SJSA1 (cell line): ENCODE data around the gene ZNF8. TPM values are rescaled to one million over a fixed set of nuclear protein-coding genes. Genes with fewer than 3 reads are reported as not detected.
A peak's percentile ranks its signal among the peaks of the same experiment; 100 is the strongest.
"Not testable (repeated sequence)": the region's sequence is repeated elsewhere in the genome, so short reads cannot be mapped to it uniquely, and the experiment has no call there.

Experiments used
- DNase-seq, 2 experiments: peaks; one replicate each; pipeline ENCODE4 v3.0.0-alpha.2; 2015 to 2020; ENCODE audit warnings: low spot score in 2 of 2, low read depth in 1 of 2
- H3K27ac ChIP-seq: fragments of 250-450 bp; sonication (Bioruptor Pico); 2 replicates; pipeline ENCODE4 v1.5.1; 2020; ENCODE audit warnings: mild to moderate bottlenecking, moderate library complexity
- H3K27me3 ChIP-seq: fragments of 250-450 bp; sonication (Bioruptor Pico); replicated peaks from 2 replicates; pipeline ENCODE4 v1.5.1; 2020; ENCODE audit warnings: mild to moderate bottlenecking, moderate library complexity
- H3K36me3 ChIP-seq: fragments of 250-450 bp; sonication (Bioruptor Pico); 2 replicates; pipeline ENCODE4 v1.5.1; 2020; ENCODE audit warnings: mild to moderate bottlenecking
- H3K4me1 ChIP-seq: fragments of 250-450 bp; sonication (Bioruptor Pico); replicated peaks from 2 replicates; pipeline ENCODE4 v1.6.1; 2021; ENCODE audit warnings: mild to moderate bottlenecking
- H3K4me3 ChIP-seq: fragments of 250-450 bp; sonication (Bioruptor Pico); 2 replicates; pipeline ENCODE4 v1.5.1; 2020; ENCODE audit warnings: mild to moderate bottlenecking
- H3K9me3 ChIP-seq: fragments of 250-450 bp; sonication (Bioruptor Pico); replicated peaks from 2 replicates; pipeline ENCODE4 v1.5.1; 2020; ENCODE audit warnings: mild to moderate bottlenecking
- total RNA-seq: library from RNA; depleted of rRNA; stranded (reverse); fragments of >200 nt; shearing (Covaris generic); gene quantifications from 2 replicates; pipeline ENCODE4 v1.2.3, GENCODE V29; 2014

The ZNF8 gene
- total RNA-seq, 1 experiment from 2014 or later = 4.1 TPM

- H3K9me3 ChIP-seq = peaks cover 31% of the 10 kb centered on the region
- H3K4me1 ChIP-seq = peaks cover 6% of the 10 kb centered on the region; the same call in 1 of the 2 replicates
- no peaks in the 10 kb centered on the region for H3K27me3 ChIP-seq
- no peak for DNase-seq
- H3K27ac ChIP-seq = no peak overlapping the region
- peaks cover 79% of the 10 kb centered on the region for H3K36me3 ChIP-seq
- no peak overlapping the region for H3K4me3 ChIP-seq
Measured at GRCh38 chr19:58307736-58308135, 29.0 kb downstream of the ZNF8 start.

GRCh38 chr19:58310685-58311084 is 31.9 kb downstream of the ZNF8 start:
- peaks cover 93% of the 10 kb centered on the region for H3K36me3 ChIP-seq
- not testable (repeated sequence) for DNase-seq, H3K4me3 ChIP-seq

GRCh38 chr19:58311345-58311865 is 32.6 kb downstream of the ZNF8 start:
- H3K36me3 ChIP-seq = peaks cover 92% of the 10 kb centered on the region
- no peak overlapping the region for H3K27ac ChIP-seq
- H3K4me3 ChIP-seq = no peak overlapping the region
- DNase-seq = no peak
- H3K9me3 ChIP-seq = peaks cover 25% of the 10 kb centered on the region
- no peaks in the 10 kb centered on the region for H3K27me3 ChIP-seq
- no peaks in the 10 kb centered on the region for H3K4me1 ChIP-seq

More at GRCh38 chr19:58310685-58311084, 31.9 kb downstream of the ZNF8 start:
- H3K27me3 ChIP-seq, H3K27ac ChIP-seq, H3K4me1 ChIP-seq: not testable (repeated sequence)
- H3K9me3 ChIP-seq = peaks cover 31% of the 10 kb centered on the region

- H3K9me3 ChIP-seq = peaks cover 4% of the 10 kb centered on the region
- H3K4me3 ChIP-seq = no peak overlapping the region
- no peaks in the 10 kb centered on the region for H3K27me3 ChIP-seq
- peaks cover 55% of the 10 kb centered on the region for H3K36me3 ChIP-seq
- H3K4me1 ChIP-seq = no peaks in the 10 kb centered on the region
- DNase-seq = no peak
- H3K27ac ChIP-seq = no peak overlapping the region
Measured at GRCh38 chr19:58315580-58315979, 36.8 kb downstream of the ZNF8 start.

- H3K9me3 ChIP-seq = peaks cover 6% of the 10 kb centered on the region
- H3K4me1 ChIP-seq = no peaks in the 10 kb centered on the region
- H3K36me3 ChIP-seq = peaks cover 43% of the 10 kb centered on the region
- DNase-seq = no peak
- no peaks in the 10 kb centered on the region for H3K27me3 ChIP-seq
- H3K4me3 ChIP-seq = no peak overlapping the region
- H3K27ac ChIP-seq = no peak overlapping the region
Measured at GRCh38 chr19:58317476-58318072, 38.8 kb downstream of the ZNF8 start.

GRCh38 chr19:58318297-58318696 is 39.5 kb downstream of the ZNF8 start:
- Histone ChIP-seq H3K27ac (no peak overlapping the region), H3K4me1 (no peaks in the 10 kb centered on the region)
- no peak for DNase-seq

GRCh38 chr19:58319241-58319640 is 40.5 kb downstream of the ZNF8 start:
- peaks cover 2% of the 10 kb centered on the region; the same call in 1 of the 2 replicates for H3K9me3 ChIP-seq
- H3K36me3 ChIP-seq = peaks cover 27% of the 10 kb centered on the region
- no peak overlapping the region for H3K4me3 ChIP-seq
- H3K27ac ChIP-seq = no peak overlapping the region
- H3K27me3 ChIP-seq = no peaks in the 10 kb centered on the region
- no peak for DNase-seq
- no peaks in the 10 kb centered on the region for H3K4me1 ChIP-seq

More at GRCh38 chr19:58318297-58318696, 39.5 kb downstream of the ZNF8 start:
- H3K36me3 ChIP-seq = peaks cover 36% of the 10 kb centered on the region
- H3K9me3 ChIP-seq = peaks cover 6% of the 10 kb centered on the region
- H3K27me3 ChIP-seq = no peaks in the 10 kb centered on the region
- H3K4me3 ChIP-seq = no peak overlapping the region

- Histone ChIP-seq H3K9me3 (0 out of 2 replicates have a peak, but pooled peaks cover 2% of the 10 kb centered on the region), H3K36me3 (peaks cover 7% of the 10 kb centered on the region), H3K4me3 (peak overlapping the region; percentile 82), H3K27me3 (no peaks in the 10 kb centered on the region), H3K4me1 (peaks cover 11% of the 10 kb centered on the region), H3K27ac (no peak overlapping the region)
- no peak for DNase-seq
Measured at GRCh38 chr19:58325311-58326022, 46.7 kb downstream of the ZNF8 start.

GRCh38 chr19:58326501-58326913 is 47.8 kb downstream of the ZNF8 start:
- no peak for DNase-seq

GRCh38 chr19:58326914-58327726 is 48.4 kb downstream of the ZNF8 start, which contains the start of gene ZSCAN22:
ZSCAN22 (plus strand) TSS chr19:58326994; CDS start chr19:58334803, 7,809 bp downstream.
- Histone ChIP-seq H3K4me3 (peak within 1 kb of the TSS; percentile 82), H3K27ac (peak within 1 kb of the TSS; percentile 65), H3K27me3 (no peaks in the 10 kb centered on the region), H3K4me1 (peaks cover 11% of the 10 kb centered on the region), H3K9me3 (no peaks in the 10 kb centered on the region), H3K36me3 (peaks cover 5% of the 10 kb centered on the region)
- DNase-seq = peak; percentile 96 to 97

More at GRCh38 chr19:58326501-58326913, 47.8 kb downstream of the ZNF8 start:
- H3K4me1 ChIP-seq = peaks cover 11% of the 10 kb centered on the region
- H3K4me3 ChIP-seq = peak overlapping the region; percentile 82
- H3K27me3 ChIP-seq = no peaks in the 10 kb centered on the region
- H3K9me3 ChIP-seq = 0 out of 2 replicates have a peak, but pooled peaks cover 2% of the 10 kb centered on the region
- peaks cover 7% of the 10 kb centered on the region for H3K36me3 ChIP-seq
- no peak overlapping the region for H3K27ac ChIP-seq

GRCh38 chr19:58328999-58329398 is 50.2 kb downstream of the ZNF8 start:
- Histone ChIP-seq H3K4me1 (peaks cover 11% of the 10 kb centered on the region), H3K9me3 (no peaks in the 10 kb centered on the region), H3K4me3 (no peak overlapping the region), H3K27me3 (no peaks in the 10 kb centered on the region), H3K36me3 (no peaks in the 10 kb centered on the region; the same call in 1 of the 2 replicates), H3K27ac (no peak overlapping the region)
- no peak for DNase-seq

- Histone ChIP-seq H3K4me3 (no peak overlapping the region), H3K4me1 (peaks cover 11% of the 10 kb centered on the region), H3K36me3 (peaks cover 5% of the 10 kb centered on the region; the same call in 1 of the 2 replicates), H3K27ac (no peak overlapping the region), H3K9me3 (no peaks in the 10 kb centered on the region), H3K27me3 (no peaks in the 10 kb centered on the region)
- no peak for DNase-seq
Measured at GRCh38 chr19:58330458-58330857, 51.7 kb downstream of the ZNF8 start.

- DNase-seq = no peak
- peaks cover 7% of the 10 kb centered on the region for H3K4me1 ChIP-seq
- H3K27me3 ChIP-seq = no peaks in the 10 kb centered on the region
- H3K4me3 ChIP-seq = no peak overlapping the region
- no peaks in the 10 kb centered on the region for H3K9me3 ChIP-seq
- H3K36me3 ChIP-seq = peaks cover 18% of the 10 kb centered on the region
- H3K27ac ChIP-seq = no peak overlapping the region
Measured at GRCh38 chr19:58332697-58333096, 53.9 kb downstream of the ZNF8 start.
